HCT116 (cell line): ENCODE results near the gene GHR. TPM values are rescaled to one million over a fixed set of nuclear protein-coding genes. Genes with fewer than 3 reads are reported as not detected.

Source experiments
- ATAC-seq: fragments of 200-7000 bp; cut with Tn5 transposase; 2 replicates; pipeline ENCODE4 v1.9.1; 2020; ENCODE audit warnings: mild to moderate bottlenecking, moderate library complexity
- BruUV-seq: library from RNA; stranded (reverse); fragments of 400-500 nt; replicated peaks from 2 replicates; lab custom pipeline; 2021; lab: Mats Ljungman, UMichigan
- CTCF ChIA-PET: fragments of 300-600 bp; sonication (Branson Sonifier 250); formaldehyde crosslinking; loops from one replicate; lab custom pipeline; 2021; ENCODE audit warnings: antibody characterized with exemption; lab: Charles Lee
- POLR2A ChIA-PET: fragments of 300-600, 350-600 bp; sonication (Branson Sonifier 250); formaldehyde crosslinking; loops from one replicate; lab custom pipeline; 2021; ENCODE audit warnings: antibody characterized with exemption; lab: Charles Lee
- RAD21 ChIA-PET, 2 experiments: fragments of 300-600 bp; sonication (Branson Sonifier 250); formaldehyde crosslinking; loops; one replicate each; lab custom pipeline; 2023; ENCODE audit warnings: low total read pairs in 2 of 2; ENCODE audit not compliant: uncharacterized antibody in 2 of 2, unreplicated experiment in 2 of 2, low non-redundant PET in 1 of 2; lab: Charles Lee
- DNase-seq: peaks from one replicate; pipeline ENCODE4 v3.0.0-alpha.2; 2010; ENCODE audit warnings: low read depth, low spot score
- H2AFZ ChIP-seq: fragments of 200-600 bp; shearing (Covaris generic), sonication (generic); 2 replicates; pipeline ENCODE4 v1.6.1; 2017; ENCODE audit warnings: low read depth, mixed run types, mixed read lengths, antibody characterized with exemption, low read length; ENCODE audit not compliant: poor library complexity, severe bottlenecking
- H3K27ac ChIP-seq: 2 replicates; pipeline ENCODE4 v1.5.1; 2012; ENCODE audit warnings: low read depth, low read length
- H3K27me3 ChIP-seq: fragments of 200-600 bp; sonication (generic); 2 replicates; pipeline ENCODE4 v1.6.1; 2016; ENCODE audit warnings: mixed run types, low read length, mixed read lengths; ENCODE audit not compliant: insufficient read depth
- H3K36me3 ChIP-seq, 2 experiments: fragments of 200-500 bp in 1 of 2; fragments of 200-600 bp in 1 of 2; sonication (Bioruptor generic) in 1 of 2; sonication (generic) in 1 of 2; 2 replicates each; pipeline versions ENCODE4 v1.5.1 to v1.6.1; 2014 to 2016; ENCODE audit warnings: low read length in 2 of 2, inconsistent platforms in 1 of 2, mixed read lengths in 1 of 2, mixed run types in 1 of 2; ENCODE audit not compliant: insufficient read depth in 2 of 2, control insufficient read depth in 1 of 2
- H3K4me1 ChIP-seq, 2 experiments: fragments of 200-600 bp in 1 of 2; sonication (generic) in 1 of 2; 2 replicates each; pipeline versions ENCODE4 v1.5.1 to v1.6.1; 2012 to 2017; ENCODE audit warnings: low read length in 2 of 2, inconsistent platforms in 1 of 2, mild to moderate bottlenecking in 1 of 2, mixed read lengths in 1 of 2, mixed run types in 1 of 2, moderate library complexity in 1 of 2; ENCODE audit not compliant: insufficient read depth in 2 of 2, control insufficient read depth in 1 of 2
- H3K4me2 ChIP-seq: fragments of 200-600 bp; sonication (generic); 2 replicates; pipeline ENCODE4 v1.6.1; 2017; ENCODE audit warnings: mixed run types, low read length, mixed read lengths
- H3K4me3 ChIP-seq, 2 experiments: fragments of 200-600 bp in 1 of 2; sonication (generic) in 1 of 2; replicated peaks in 1 of 2; 2 replicates each; pipeline ENCODE4 v1.5.1; 2011 to 2016; ENCODE audit warnings: low read length in 2 of 2, control low read depth in 1 of 2, low read depth in 1 of 2, mild to moderate bottlenecking in 1 of 2, mixed read lengths in 1 of 2, mixed run types in 1 of 2
- H3K79me2 ChIP-seq: fragments of 200-600 bp; sonication (generic); 2 replicates; pipeline ENCODE4 v1.6.1; 2017; ENCODE audit warnings: mild to moderate bottlenecking, mixed run types, low read length, moderate library complexity, mixed read lengths; ENCODE audit not compliant: insufficient read depth
- H3K9ac ChIP-seq: fragments of 200-600 bp; sonication (generic); 2 replicates; pipeline ENCODE4 v1.6.1; 2016; ENCODE audit warnings: low read length, mixed read lengths
- H3K9me2 ChIP-seq: fragments of 200-600 bp; sonication (generic), shearing (Covaris generic); 2 replicates; pipeline ENCODE4 v1.6.1; 2017; ENCODE audit warnings: mixed run types, mild to moderate bottlenecking, moderate library complexity; ENCODE audit not compliant: insufficient read depth
- H3K9me3 ChIP-seq, 2 experiments: fragments of 200-500 bp in 1 of 2; fragments of 200-600 bp in 1 of 2; sonication (Bioruptor generic) in 1 of 2; sonication (generic) in 1 of 2; 2 replicates each; pipeline ENCODE4 v1.6.1; 2014 to 2017; ENCODE audit warnings: low read length in 2 of 2, mixed read lengths in 2 of 2, inconsistent platforms in 1 of 2, low read depth in 1 of 2, mild to moderate bottlenecking in 1 of 2, mixed run types in 1 of 2, moderate library complexity in 1 of 2; ENCODE audit not compliant: control insufficient read depth in 1 of 2, insufficient read depth in 1 of 2
- H4K20me1 ChIP-seq: fragments of 200-600 bp; sonication (generic), shearing (Covaris generic); 2 replicates; pipeline ENCODE4 v1.6.1; 2017; ENCODE audit warnings: mixed run types, mild to moderate bottlenecking, moderate library complexity; ENCODE audit not compliant: insufficient read depth
- CBX3 ChIP-seq: IDR thresholded peaks from 2 replicates; pipeline ENCODE4 v1.6.1; 2012; ENCODE audit warnings: low read depth
- ELF1 ChIP-seq: IDR thresholded peaks from 2 replicates; pipeline ENCODE4 v1.6.1; 2012; ENCODE audit warnings: low read depth, borderline replicate concordance
- EZH2phosphoT487 ChIP-seq: fragments of 200-600 bp; IDR thresholded peaks from 2 replicates; pipeline ENCODE4 v1.6.1; 2018; ENCODE audit warnings: antibody characterized with exemption, borderline replicate concordance
- FOSL1 ChIP-seq: IDR thresholded peaks from 2 replicates; pipeline ENCODE4 v1.6.1; 2012; ENCODE audit warnings: low read depth
- JUND ChIP-seq: IDR thresholded peaks from 2 replicates; pipeline ENCODE4 v1.6.1; 2012
- REST ChIP-seq: IDR thresholded peaks from 2 replicates; pipeline ENCODE4 v1.6.1; 2012; ENCODE audit warnings: low read depth
- SP1 ChIP-seq: IDR thresholded peaks from 2 replicates; pipeline ENCODE4 v1.6.1; 2012; ENCODE audit warnings: low read depth
- SRF ChIP-seq: IDR thresholded peaks from 2 replicates; pipeline ENCODE4 v1.6.1; 2012; ENCODE audit warnings: low read depth
- TCF7L2 ChIP-seq: IDR thresholded peaks from 2 replicates; pipeline ENCODE4 v1.7.0; 2011; ENCODE audit warnings: borderline replicate concordance, inconsistent platforms; ENCODE audit not compliant: insufficient read depth, insufficient read length; ENCODE audit errors: extremely low read depth
- ZFX ChIP-seq: fragments of 450-650 bp; IDR thresholded peaks from 2 replicates; pipeline ENCODE4 v1.6.1; 2017
- intact Hi-C: fragments of 100-400 bp; cut with micrococcal nuclease; formaldehyde crosslinking; loops from 2 replicates; pipeline ENCODE4 v1.10.0; 2022
- total RNA-seq: library from RNA; stranded (reverse); gene quantifications from one replicate; pipeline ENCODE4 v1.2.1, GENCODE V29; 2021; ENCODE audit not compliant: unreplicated experiment

GHR gene
- total RNA-seq, 1 experiment from 2014 or later = not detected

DNA sequence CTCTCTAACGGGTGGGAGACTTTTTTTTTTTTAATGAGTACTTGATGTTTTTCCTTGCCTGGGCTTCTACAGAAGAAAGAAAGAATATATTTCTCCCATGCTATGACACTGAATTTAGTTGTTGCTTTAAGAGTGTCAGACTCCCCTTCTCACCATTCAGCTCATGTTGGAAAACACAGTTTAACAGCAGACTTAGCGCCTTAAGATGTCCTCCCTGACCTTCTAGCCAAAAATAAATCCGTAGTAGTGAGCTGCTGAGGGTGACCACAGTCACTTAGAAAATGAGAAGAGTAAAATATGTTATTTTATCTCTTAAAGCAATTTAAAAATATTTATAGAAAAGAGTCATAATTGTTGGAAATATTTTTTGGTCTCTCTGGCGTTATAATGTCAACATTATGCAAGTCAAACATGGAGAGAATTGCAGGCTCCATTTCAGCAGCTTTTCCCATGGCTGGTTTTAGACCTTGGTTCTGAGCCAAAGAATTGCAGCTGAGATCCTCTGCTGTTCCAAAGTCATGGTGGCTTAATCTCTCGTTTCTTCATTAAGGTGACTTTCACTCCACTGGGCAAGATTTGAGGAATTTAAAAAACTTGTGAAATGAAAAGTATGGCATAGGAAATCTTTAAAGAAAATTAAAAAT is 143.5 kb downstream of the GHR start:
- H4K20me1 ChIP-seq = no peaks in the 10 kb centered on the region
- peaks cover 14% of the 10 kb centered on the region; the same call in 1 of the 2 replicates for H3K27me3 ChIP-seq
- RAD21 ChIA-PET = no interaction called here
- no peak for ATAC-seq
- H3K36me3 ChIP-seq = no peaks in the 10 kb centered on the region
- H3K9me2 ChIP-seq = no peaks in the 10 kb centered on the region
- no peak for TF ChIP-seq ZFX
- TF ChIP-seq FOSL1 = no peak
- TF ChIP-seq JUND = no peak
- TF ChIP-seq TCF7L2 = no peak
- TF ChIP-seq SP1 = no peak
- no peak for TF ChIP-seq CBX3
- TF ChIP-seq REST = no peak
- TF ChIP-seq SRF = no peak
- no peak for TF ChIP-seq EZH2phosphoT487
- TF ChIP-seq ELF1 = no peak
- TF ChIP-seq, all 23 proteins: peak for 0
- no peak overlapping the region for H3K27ac ChIP-seq
- no peak overlapping the region for H2AFZ ChIP-seq
- H3K9me3 ChIP-seq = no peaks in the 10 kb centered on the region
- DNase-seq = no peak
- H3K9ac ChIP-seq = no peak overlapping the region
- no peaks in the 10 kb centered on the region for H3K79me2 ChIP-seq
- CTCF ChIA-PET = interaction anchor here (1.0 kb wide), 1 partner anchor 17 kb away, joined by 4 read pairs; no protein-coding TSS in a partner anchor
- H3K4me1 ChIP-seq = no peaks in the 10 kb centered on the region
- no peak overlapping the region for H3K4me2 ChIP-seq
- POLR2A ChIA-PET = no interaction called here
- no TSS peak for BruUV-seq
- intact Hi-C loops = no loop called here
- no peak overlapping the region for H3K4me3 ChIP-seq
